Measurements from ENCODE around the gene OBP2A. TPM values are rescaled to one million over a fixed set of nuclear protein-coding genes. Genes with fewer than 3 reads are reported as not detected.

The OBP2A gene
- total and polyA plus RNA-seq, 10 of the 15 experiments (the other 5 are each of a cell fraction or from before 2014, with no cell fraction given): not detected

DNA sequence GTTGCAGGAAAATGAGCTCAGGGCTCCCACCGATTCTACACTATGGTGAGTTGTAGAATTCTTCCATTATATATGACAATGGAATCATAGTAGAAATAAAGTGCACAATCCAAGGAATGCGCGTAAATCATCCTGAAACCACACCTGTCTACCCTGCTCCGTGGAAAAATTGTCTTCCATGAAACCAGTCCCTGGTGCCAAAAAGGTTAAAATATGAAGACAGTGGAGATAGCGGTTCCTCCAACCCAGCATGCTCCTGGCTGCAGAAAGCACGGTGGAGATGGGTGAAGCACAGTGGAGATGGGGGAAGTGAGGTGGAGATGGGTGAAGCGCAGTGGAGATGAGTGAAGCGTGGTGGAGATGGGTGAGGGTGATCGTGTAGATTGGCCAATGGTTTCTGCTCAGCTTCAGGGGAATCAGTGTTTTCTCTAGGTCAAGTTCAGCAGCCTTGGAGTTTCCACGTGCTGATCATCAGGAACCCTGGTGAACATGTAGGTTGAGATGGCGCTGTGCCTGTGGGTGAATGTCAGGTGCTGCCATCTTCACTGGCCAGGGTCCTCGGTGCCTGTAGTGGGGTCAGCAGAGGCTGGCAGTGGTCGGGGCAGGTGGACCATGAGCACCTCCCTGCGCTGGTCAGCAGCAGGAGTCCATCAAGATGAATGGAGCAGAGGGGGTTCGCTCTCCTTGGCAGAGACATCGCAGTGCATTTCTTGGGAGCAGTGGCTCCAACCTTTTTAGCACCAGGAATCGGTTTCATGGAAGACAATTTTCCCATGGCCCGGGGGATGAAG, 35.9 kb downstream of the OBP2A start:
- BruUV-seq (replicated peaks): no TSS peak
- no peaks in the 10 kb centered on the region for H3K9me3 ChIP-seq (replicated peaks; ENCODE audit: control insufficient read depth, insufficient read depth, low read length)
- H3K9ac ChIP-seq (ENCODE audit: control insufficient read depth, insufficient read depth, low read length): no peak overlapping the region
- no peak overlapping the region for H3K27ac ChIP-seq (ENCODE audit: control insufficient read depth, insufficient read depth)
- ChIA-PET POLR2A (no interaction called here), RAD21 (ENCODE audit: unreplicated experiment) (no interaction called here), CTCF (no interaction called here), SMC1A (ENCODE audit: uncharacterized antibody, unreplicated experiment) (no interaction called here)
- H3K4me3 ChIP-seq: no peak overlapping the region
- H3K36me3 ChIP-seq (ENCODE audit: control insufficient read depth in 2 of 2, insufficient read depth in 2 of 2, low read length in 1 of 2): no peaks in the 10 kb centered on the region
- no peak for TF ChIP-seq SMARCA5 (IDR thresholded peaks at IDR 0.05)
- no peak for TF ChIP-seq NRF1 (conservative IDR thresholded peaks at IDR 0.05; ENCODE audit: low read depth, low read length)
- no peak for TF ChIP-seq KDM1A (IDR thresholded peaks at IDR 0.05; ENCODE audit: borderline replicate concordance)
- TF ChIP-seq E4F1 (IDR thresholded peaks at IDR 0.05; ENCODE audit: borderline replicate concordance, partially characterized antibody): no peak
- TF ChIP-seq POLR2AphosphoS5 (IDR thresholded peaks at IDR 0.05; ENCODE audit: low read length): no peak
- no peak for TF ChIP-seq RBBP5 (conservative IDR thresholded peaks at IDR 0.05)
- no peak for TF ChIP-seq ATF7 (IDR thresholded peaks at IDR 0.05; ENCODE audit: low read depth)
- TF ChIP-seq, protein P1, sequence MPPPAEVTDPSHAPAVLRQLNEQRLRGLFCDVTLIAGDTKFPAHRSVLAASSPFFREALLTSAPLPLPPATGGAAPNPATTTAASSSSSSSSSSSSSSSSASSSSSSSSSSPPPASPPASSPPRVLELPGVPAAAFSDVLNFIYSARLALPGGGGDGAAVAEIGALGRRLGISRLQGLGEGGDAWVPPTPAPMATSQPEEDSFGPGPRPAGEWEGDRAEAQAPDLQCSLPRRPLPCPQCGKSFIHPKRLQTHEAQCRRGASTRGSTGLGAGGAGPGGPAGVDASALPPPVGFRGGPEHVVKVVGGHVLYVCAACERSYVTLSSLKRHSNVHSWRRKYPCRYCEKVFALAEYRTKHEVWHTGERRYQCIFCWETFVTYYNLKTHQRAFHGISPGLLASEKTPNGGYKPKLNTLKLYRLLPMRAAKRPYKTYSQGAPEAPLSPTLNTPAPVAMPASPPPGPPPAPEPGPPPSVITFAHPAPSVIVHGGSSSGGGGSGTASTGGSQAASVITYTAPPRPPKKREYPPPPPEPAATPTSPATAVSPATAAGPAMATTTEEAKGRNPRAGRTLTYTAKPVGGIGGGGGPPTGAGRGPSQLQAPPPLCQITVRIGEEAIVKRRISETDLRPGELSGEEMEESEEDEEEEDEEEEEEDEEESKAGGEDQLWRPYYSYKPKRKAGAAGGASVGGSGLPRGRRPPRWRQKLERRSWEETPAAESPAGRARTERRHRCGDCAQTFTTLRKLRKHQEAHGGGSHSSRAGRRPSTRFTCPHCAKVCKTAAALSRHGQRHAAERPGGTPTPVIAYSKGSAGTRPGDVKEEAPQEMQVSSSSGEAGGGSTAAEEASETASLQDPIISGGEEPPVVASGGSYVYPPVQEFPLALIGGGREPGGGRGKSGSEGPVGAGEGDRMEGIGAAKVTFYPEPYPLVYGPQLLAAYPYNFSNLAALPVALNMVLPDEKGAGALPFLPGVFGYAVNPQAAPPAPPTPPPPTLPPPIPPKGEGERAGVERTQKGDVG (CRISPR knock-in tag; IDR thresholded peaks at IDR 0.05): no peak
- TF ChIP-seq SMAD5 (IDR thresholded peaks at IDR 0.05; ENCODE audit: low read depth): no peak
- TF ChIP-seq TAF1 (IDR thresholded peaks at IDR 0.05; ENCODE audit: borderline replicate concordance, low read depth, low read length): no peak
- TF ChIP-seq, protein P2, sequence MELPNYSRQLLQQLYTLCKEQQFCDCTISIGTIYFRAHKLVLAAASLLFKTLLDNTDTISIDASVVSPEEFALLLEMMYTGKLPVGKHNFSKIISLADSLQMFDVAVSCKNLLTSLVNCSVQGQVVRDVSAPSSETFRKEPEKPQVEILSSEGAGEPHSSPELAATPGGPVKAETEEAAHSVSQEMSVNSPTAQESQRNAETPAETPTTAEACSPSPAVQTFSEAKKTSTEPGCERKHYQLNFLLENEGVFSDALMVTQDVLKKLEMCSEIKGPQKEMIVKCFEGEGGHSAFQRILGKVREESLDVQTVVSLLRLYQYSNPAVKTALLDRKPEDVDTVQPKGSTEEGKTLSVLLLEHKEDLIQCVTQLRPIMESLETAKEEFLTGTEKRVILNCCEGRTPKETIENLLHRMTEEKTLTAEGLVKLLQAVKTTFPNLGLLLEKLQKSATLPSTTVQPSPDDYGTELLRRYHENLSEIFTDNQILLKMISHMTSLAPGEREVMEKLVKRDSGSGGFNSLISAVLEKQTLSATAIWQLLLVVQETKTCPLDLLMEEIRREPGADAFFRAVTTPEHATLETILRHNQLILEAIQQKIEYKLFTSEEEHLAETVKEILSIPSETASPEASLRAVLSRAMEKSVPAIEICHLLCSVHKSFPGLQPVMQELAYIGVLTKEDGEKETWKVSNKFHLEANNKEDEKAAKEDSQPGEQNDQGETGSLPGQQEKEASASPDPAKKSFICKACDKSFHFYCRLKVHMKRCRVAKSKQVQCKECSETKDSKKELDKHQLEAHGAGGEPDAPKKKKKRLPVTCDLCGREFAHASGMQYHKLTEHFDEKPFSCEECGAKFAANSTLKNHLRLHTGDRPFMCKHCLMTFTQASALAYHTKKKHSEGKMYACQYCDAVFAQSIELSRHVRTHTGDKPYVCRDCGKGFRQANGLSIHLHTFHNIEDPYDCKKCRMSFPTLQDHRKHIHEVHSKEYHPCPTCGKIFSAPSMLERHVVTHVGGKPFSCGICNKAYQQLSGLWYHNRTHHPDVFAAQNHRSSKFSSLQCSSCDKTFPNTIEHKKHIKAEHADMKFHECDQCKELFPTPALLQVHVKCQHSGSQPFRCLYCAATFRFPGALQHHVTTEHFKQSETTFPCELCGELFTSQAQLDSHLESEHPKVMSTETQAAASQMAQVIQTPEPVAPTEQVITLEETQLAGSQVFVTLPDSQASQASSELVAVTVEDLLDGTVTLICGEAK (IDR thresholded peaks at IDR 0.05; ENCODE audit: borderline replicate concordance): no peak
- no peak for TF ChIP-seq HDGF (IDR thresholded peaks at IDR 0.05)
- H3K4me1 ChIP-seq (ENCODE audit: control insufficient read depth, insufficient read depth, low read length): no peaks in the 10 kb centered on the region
- H4K20me1 ChIP-seq (ENCODE audit: control insufficient read depth, insufficient read depth): no peaks in the 10 kb centered on the region
- no peaks in the 10 kb centered on the region for H3K27me3 ChIP-seq (replicated peaks in 1 of 2; ENCODE audit: control insufficient read depth in 2 of 2, insufficient read depth in 2 of 2, low read length in 1 of 2)
- no peak overlapping the region for H2AFZ ChIP-seq (ENCODE audit: control insufficient read depth, low read depth, low read length)
- no peak overlapping the region for H3K4me2 ChIP-seq (ENCODE audit: control insufficient read depth, insufficient read depth)
- intact Hi-C loops (cut with micrococcal nuclease; ENCODE audit: unreplicated experiment): no loop called here
- ATAC-seq (no peak), FAIRE-seq (no peak), DNase-seq (ENCODE audit: low read depth, low spot score) (no peak)
- in situ Hi-C loops (cut with MboI): no loop called here
- H3K79me2 ChIP-seq (ENCODE audit: control insufficient read depth, insufficient read depth, low read length): no peaks in the 10 kb centered on the region
- WGBS (ENCODE audit: insufficient coverage, insufficient replicate concordance, low lambda C conversion rate, missing lambda C conversion rate): 41% methylated on average over 18 of the region's 18 CpGs

All from GM12878 (cell line).